Heart left ventricle (tissue), 16 donors: ENCODE measurements around the gene CCT5. TPM values are rescaled to one million over a fixed set of nuclear protein-coding genes. Genes with fewer than 3 reads are reported as not detected.
"Not testable (repeated sequence)": the region's sequence is repeated elsewhere in the genome, so short reads cannot be mapped to it uniquely, and the experiment has no call there.

ENCODE experiments used
- ATAC-seq, 4 donors: fragments of 200-7000 bp; cut with Tn5 transposase; one replicate each; pipeline ENCODE4 v1.9.1; 2020 to 2022; ENCODE audit warnings: moderate library complexity in 4 of 4, mild to moderate bottlenecking in 3 of 4, moderate number of reproducible peaks in 1 of 4
- DNase-seq, 5 donors: peaks; one replicate each; pipeline ENCODE4 v3.0.0-alpha.2; 2020
- H3K27ac ChIP-seq, 12 donors: fragments of 200-600 bp; sonication (generic) in 4 of 12; one replicate each; pipeline versions ENCODE4 v1.5.0 to v1.8.0; 2016 to 2022; ENCODE audit warnings: mild to moderate bottlenecking in 2 of 12
- H3K27me3 ChIP-seq, 9 donors: fragments of 200-600 bp; sonication (generic) in 2 of 9; one replicate each; pipeline versions ENCODE4 v1.5.1 to v1.8.0; 2016 to 2022; ENCODE audit warnings: mild to moderate bottlenecking in 3 of 9
- H3K36me3 ChIP-seq, 9 donors: fragments of 200-600 bp; sonication (generic) in 2 of 9; one replicate each; pipeline versions ENCODE4 v1.5.0 to v1.8.0; 2018 to 2022; ENCODE audit warnings: mild to moderate bottlenecking in 2 of 9
- H3K4me1 ChIP-seq, 12 donors: fragments of 200-600 bp; sonication (generic) in 4 of 12; one replicate each; pipeline versions ENCODE4 v1.5.0 to v1.8.0; 2016 to 2022; ENCODE audit warnings: mild to moderate bottlenecking in 3 of 12
- H3K4me3 ChIP-seq, 12 donors: fragments of 200-600 bp; sonication (generic) in 4 of 12; one replicate each; pipeline versions ENCODE4 v1.5.0 to v1.8.0; 2017 to 2022; ENCODE audit warnings: mild to moderate bottlenecking in 9 of 12, moderate library complexity in 4 of 12
- H3K9me3 ChIP-seq, 12 donors: fragments of 200-600 bp; sonication (generic) in 4 of 12; one replicate each; pipeline versions ENCODE4 v1.5.0 to v1.8.0; 2016 to 2022; ENCODE audit warnings: mild to moderate bottlenecking in 1 of 12
- CTCF ChIP-seq, 12 donors: fragments of 200-600 bp; sonication (generic) in 4 of 12; IDR thresholded peaks; one replicate each; pipeline versions ENCODE4 v1.5.0 to v1.8.0; 2018 to 2022; ENCODE audit warnings: antibody characterized with exemption in 12 of 12, mild to moderate bottlenecking in 5 of 12
- POLR2A ChIP-seq, 2 donors: fragments of 450-650 bp; IDR thresholded peaks; one replicate each; pipeline ENCODE4 v1.6.1; 2017; ENCODE audit warnings: antibody characterized with exemption in 2 of 2, mild to moderate bottlenecking in 2 of 2, moderate library complexity in 2 of 2
- WGBS, 4 donors: extraction: QIAGEN DNeasy Blood & Tissue Kit in 2 of 4; methylation state at CpG; one replicate each; pipeline versions ENCODE4 v1.1.5 to v1.1.7; 2013 to 2018; 5-methylcytosine and 5-hydroxymethylcytosine counted together
- intact Hi-C, 10 donors: fragments of 100-400 bp; cut with DNase I; formaldehyde crosslinking; loops; one replicate each; pipeline versions ENCODE4 v1.11.1 to v1.14.2; 2022
- polyA plus RNA-seq, 2 donors: library from polyadenylated mRNA; stranded (reverse); fragments of 200-250 nt; gene quantifications; one replicate each; pipeline ENCODE4 v1.2.3, GENCODE V29; 2013
- total RNA-seq, 9 donors: library from RNA; depleted of rRNA in 2 of 9; stranded (reverse); fragments of >200 nt in 2 of 9; fragmentation: NEBNext Ultra II Directional in 3 of 9; extraction: Animal tissue kit (Norgen Biotek cat#: 25700) in 3 of 9; gene quantifications; one replicate each; pipeline versions ENCODE4 v1.1.0 to v1.2.4, GENCODE V29; 2016 to 2023
- donor health status: ischemic (EF 13 %, LVEDD 7.1; RV severe dilation, severe dysfunction).
- donor health status: healthy with polysubstance abuse.
- donor health status: DM: no; HTN: yes; CAD: no.
- donor health status: DM: no; HTN: no; CAD: no.
- donor health status: ischemic (EF 25% LVEDD 6.9; RV normal size, moderate dysfunction).
- donor health status: ischemic (EF 25% LVEDD 5.7; RV mildly dilated, moderate dysfunction).
- donor health status: healthy.
- donor health status: DM: yes; HTN: yes; CAD: no.
- donor health status: ischemic (EF 35%, LVEDD 5.7; RV mildly dilated, moderate dysfunction).
- donor health status: nonischemic (EF 11% LVEDD 7.7; RV severe dilation, severe dysfunction).
- donor health status: DM: yes; HTN: yes; CAD: no.
- donor health status: PGD.
- donor health status: ischemic (EF 29% LVEDD 5.4; RV normal size, mild dysfunction).
- donor health status: nonischemic (EF 23%, LVEDD 6.1; RV moderate dilation, normal function).

CCT5 gene
- total and polyA plus RNA-seq, 11 donors = 73.1 to 318 (median 108) TPM

- DNase-seq (no peak), ATAC-seq (no peak)
- H3K27ac ChIP-seq = no peak overlapping the region
- no peaks in the 10 kb centered on the region for H3K9me3 ChIP-seq
- intact Hi-C loops = no loop called here
- H3K4me3 ChIP-seq = no peak overlapping the region
- no peaks in the 10 kb centered on the region for H3K27me3 ChIP-seq
- 95 to 97% (median 96%) methylated on average over 10 of the region's 10 CpGs for WGBS, 4 donors
- TF ChIP-seq CTCF (IDR thresholded peaks at IDR 0.05) (no peak), POLR2A (IDR thresholded peaks at IDR 0.05) (no peak)
- no peaks in the 10 kb centered on the region for H3K36me3 ChIP-seq
- H3K4me1 ChIP-seq = peaks cover 0 to 12% (median 8%) of the 10 kb centered on the region in 12 donors
Measured at GRCh38 chr5:10244342-10244944, 5.6 kb upstream of the CCT5 start.

GRCh38 chr5:10246761-10247160 is 3.3 kb upstream of the CCT5 start:
- Histone ChIP-seq H3K9me3 (no peaks in the 10 kb centered on the region), H3K27ac (no peak overlapping the region), H3K36me3 (no peaks in the 10 kb centered on the region), H3K27me3 (no peaks in the 10 kb centered on the region), H3K4me1 (peaks cover 0 to 21% (median 18%) of the 10 kb centered on the region in 12 donors), H3K4me3 (no peak overlapping the region)
- ATAC-seq (no peak), DNase-seq (no peak)
- 65 to 74% (median 68%) methylated on average over 3 of the region's 3 CpGs for WGBS, 4 donors
- TF ChIP-seq POLR2A (IDR thresholded peaks at IDR 0.05) (no peak), CTCF (IDR thresholded peaks at IDR 0.05) (no peak)
- intact Hi-C loops = no loop called here

- H3K36me3 ChIP-seq, ATAC-seq, intact Hi-C loops, H3K9me3 ChIP-seq, H3K4me3 ChIP-seq, H3K27ac ChIP-seq, DNase-seq, H3K27me3 ChIP-seq: not testable (repeated sequence)
- peaks cover 0 to 26% (median 23%) of the 10 kb centered on the region in 12 donors for H3K4me1 ChIP-seq
- WGBS, 4 donors = 93 to 97% (median 95%) methylated on average over 4 of the region's 4 CpGs
Measured at GRCh38 chr5:10247217-10247616, 2.9 kb upstream of the CCT5 start.

GRCh38 chr5:10248378-10249260 is 1.5 kb upstream of the CCT5 start:
- ATAC-seq (no peak), DNase-seq (no peak)
- 60 to 68% (median 65%) methylated on average over 27 to 29 of the region's 29 CpGs for WGBS, 4 donors
- peaks cover 0 to 8% (median 2%) of the 10 kb centered on the region in 9 donors for H3K36me3 ChIP-seq
- no peaks in the 10 kb centered on the region for H3K27me3 ChIP-seq
- peak overlapping the region; percentile 90 to 98 (median 94) for H3K27ac ChIP-seq
- H3K4me1 ChIP-seq = peaks cover 0 to 34% (median 24%) of the 10 kb centered on the region in 12 donors
- H3K4me3 ChIP-seq = peak overlapping the region; percentile 81 to 94 (median 86)
- H3K9me3 ChIP-seq = no peaks in the 10 kb centered on the region
- no peak for TF ChIP-seq POLR2A (IDR thresholded peaks at IDR 0.05)
- no peak for TF ChIP-seq CTCF (IDR thresholded peaks at IDR 0.05)
- intact Hi-C loops = no loop called here
